GM18502 (cell line): ENCODE results near the gene DNM3.

Experiments used
- ATAC-seq: cut with Tn5 transposase; IDR thresholded peaks from one replicate; pipeline ENCODE4 v1.9.1; 2021; ENCODE audit warnings: mild to moderate bottlenecking; ENCODE audit not compliant: unreplicated experiment, poor library complexity

Gene DNM3

GRCh38 chr1:171912509-171913175 lies 71.3 kb downstream of the DNM3 start:
- no peak for ATAC-seq

- no peak for ATAC-seq
These were observed 72.1 kb downstream of the DNM3 start for GRCh38 chr1:171913385-171913784.

DNA sequence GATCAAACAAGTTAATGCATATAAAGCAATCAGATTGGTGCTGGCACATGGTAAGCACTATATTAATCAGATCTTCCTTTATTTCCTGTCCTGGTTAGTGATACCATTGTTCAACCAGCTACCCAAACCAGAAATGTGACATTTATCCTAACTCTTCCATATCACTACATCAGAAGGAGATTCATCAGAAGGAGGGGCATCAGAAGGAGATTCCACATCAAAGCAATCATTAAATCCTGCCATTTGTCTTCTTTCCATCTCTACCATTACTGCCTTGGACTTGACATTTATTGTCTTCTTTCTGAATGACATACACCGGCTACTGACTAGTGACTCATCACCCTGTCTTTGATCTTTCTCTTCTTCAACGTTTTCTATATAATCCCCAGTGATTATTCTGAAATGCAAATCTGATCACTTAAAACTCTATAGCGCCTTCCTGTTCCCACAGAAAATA lies 75.0 kb downstream of the DNM3 start:
- ATAC-seq: no peak

DNA sequence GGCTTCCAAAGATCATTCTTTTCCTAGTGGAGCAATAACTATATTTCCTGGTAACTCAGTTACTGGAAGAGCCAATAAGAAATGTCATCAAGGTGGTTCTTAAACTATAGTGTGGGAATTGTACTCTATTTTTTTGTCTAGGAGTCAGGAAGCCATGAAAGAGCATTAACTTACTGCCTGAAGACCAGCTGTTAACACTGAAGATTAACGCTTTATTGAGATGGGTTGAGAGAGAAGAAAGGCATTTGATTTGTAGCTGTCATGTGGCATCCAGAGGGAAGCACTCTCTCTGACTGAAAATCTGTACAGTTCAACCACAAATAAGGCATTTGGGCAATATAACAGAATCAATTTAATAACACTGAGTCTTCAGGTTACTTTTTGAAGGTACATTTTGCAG lies 76.0 kb downstream of the DNM3 start:
- no peak for ATAC-seq

DNA sequence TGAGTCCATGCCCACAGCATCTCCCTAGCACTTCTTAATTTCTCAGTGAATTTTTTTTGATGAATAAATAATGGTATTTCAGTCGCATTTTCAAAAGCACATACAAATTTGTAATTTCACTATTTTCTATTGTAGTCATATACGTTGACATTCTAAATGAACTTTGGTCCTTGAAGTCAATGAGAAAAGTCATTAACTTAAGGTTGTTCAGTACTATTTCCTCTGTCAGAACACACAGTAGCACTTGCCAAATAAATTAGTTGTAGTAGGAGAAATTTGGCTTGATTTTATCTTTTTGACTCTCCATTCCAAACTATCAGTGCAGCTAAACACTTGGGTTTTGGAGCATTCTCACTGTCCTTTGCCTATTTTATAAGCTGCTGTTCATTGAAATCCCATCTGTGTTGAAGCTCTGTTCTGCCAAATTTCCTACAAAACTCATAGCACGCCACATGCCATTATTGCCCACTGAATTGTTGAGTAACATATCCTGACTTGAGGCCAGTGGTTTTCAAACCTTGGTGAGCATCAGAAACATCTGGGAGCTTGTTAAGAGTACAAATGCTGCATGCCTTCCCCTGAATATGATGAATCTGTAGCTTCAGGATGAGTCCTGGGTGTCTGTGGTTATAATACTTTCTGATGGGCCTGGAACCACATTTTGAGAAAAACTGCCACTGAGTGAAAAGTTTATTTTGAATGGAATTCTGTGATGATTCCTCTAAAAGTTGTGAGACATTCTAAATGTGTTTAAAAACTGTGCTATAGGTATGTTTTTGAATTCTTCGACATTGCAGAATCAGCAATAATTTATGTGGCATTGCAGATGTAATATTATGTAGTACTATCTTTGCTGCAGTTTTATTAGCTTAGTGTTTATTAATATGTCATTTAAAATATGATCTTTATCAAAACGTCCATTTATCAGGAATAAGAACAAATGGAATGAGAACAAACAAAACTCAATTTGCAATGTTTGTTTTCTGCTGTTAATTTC lies 78.9 kb downstream of the DNM3 start:
- no peak for ATAC-seq

- ATAC-seq: no peak
These were observed 81.7 kb downstream of the DNM3 start for GRCh38 chr1:171922999-171923398.

GRCh38 chr1:171929121-171929520 lies 87.8 kb downstream of the DNM3 start:
- ATAC-seq: no peak

- ATAC-seq: no peak
These were observed 90.5 kb downstream of the DNM3 start for GRCh38 chr1:171931752-171932151.

DNA sequence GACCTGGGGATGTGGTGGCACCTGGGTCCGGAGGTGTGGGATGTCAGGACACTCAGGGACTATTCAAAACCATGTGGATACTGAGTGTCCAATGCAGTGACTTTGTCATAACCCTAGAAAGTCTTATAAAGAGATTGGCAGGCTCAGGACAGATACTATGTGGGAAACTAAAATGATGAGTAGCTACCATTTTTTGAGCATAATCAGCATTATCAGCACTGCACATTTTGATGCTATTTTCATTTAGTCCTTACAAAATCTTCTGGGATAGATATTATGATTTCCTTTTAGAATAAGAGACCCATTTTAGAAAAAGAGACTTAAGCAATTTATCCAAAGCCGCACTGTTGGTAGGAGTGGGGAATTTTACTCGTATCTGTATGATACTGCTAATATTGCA lies 93.4 kb downstream of the DNM3 start:
- ATAC-seq: no peak

GRCh38 chr1:171935086-171935485 lies 93.8 kb downstream of the DNM3 start:
- ATAC-seq: no peak

- no peak for ATAC-seq
These were observed 94.4 kb downstream of the DNM3 start for GRCh38 chr1:171935664-171936063.

DNA sequence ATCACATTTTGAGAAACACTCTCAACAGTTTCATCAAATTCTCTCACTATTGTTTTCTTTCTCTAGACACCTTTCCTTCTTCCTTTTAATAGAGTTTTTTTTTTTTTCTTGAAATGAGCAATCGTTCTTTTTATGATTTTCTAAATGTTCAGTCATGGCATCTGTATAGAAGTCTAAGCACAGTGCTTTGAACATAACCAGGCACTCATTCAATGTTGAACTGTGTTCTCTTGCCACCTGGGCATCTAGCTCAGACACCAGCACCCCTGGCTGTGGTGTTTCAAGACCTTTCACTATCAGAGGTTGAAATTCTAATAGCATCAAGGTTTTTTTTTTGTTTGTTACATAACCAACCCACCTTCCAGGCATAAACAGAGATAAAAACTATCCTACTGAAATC lies 96.6 kb downstream of the DNM3 start:
- ATAC-seq: no peak

GRCh38 chr1:171939740-171940139 lies 98.4 kb downstream of the DNM3 start:
- ATAC-seq: no peak

DNA sequence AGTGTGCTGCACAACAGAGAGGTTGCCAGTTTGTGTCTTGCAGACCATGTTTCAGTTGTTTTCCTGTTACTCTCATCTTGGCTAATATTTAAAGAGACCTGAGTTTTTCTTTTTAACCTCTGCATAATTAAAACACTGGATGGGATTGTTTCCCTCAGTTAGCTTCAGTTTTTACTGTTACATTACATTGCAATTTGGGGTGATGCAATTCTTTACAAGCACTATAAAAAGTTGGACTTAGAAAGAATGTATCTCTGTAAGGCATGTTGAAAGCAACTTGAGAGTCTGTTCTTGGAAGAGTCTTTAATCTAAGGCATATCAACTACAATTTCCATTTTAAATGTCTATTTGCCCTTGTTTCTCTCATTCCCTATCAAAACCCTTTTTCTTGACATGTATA lies 99.1 kb downstream of the DNM3 start:
- no peak for ATAC-seq

GRCh38 chr1:171941920-171942319 lies 100.6 kb downstream of the DNM3 start:
- ATAC-seq: no peak

DNA sequence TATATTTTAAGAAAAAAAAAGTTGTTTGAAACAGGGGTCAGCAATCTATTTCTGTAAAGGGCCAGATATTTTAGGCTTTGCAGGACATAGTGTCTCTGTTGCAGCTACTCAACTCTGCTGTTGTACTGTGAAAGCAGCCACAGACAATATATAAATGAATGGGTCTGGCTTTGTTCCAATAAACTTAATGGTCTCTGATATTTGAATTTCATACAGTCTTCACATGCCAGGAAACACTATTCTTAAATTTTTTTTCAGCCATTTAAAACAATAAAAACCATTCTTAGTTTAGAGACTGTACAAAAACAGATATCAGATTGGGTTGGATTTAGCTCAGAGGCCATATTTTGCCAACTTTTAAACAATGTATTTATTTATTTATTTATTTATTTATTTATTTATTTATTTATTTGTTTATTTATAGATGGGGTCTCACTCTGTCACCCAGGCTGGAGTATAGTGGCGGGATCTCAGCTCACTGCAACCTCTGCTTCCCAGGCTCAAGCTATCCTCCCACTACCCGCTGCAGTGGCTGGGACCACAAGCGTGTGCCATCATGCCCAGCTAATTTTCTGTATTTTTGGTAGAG lies 102.8 kb downstream of the DNM3 start:
- ATAC-seq: no peak

GRCh38 chr1:171948511-171948910 lies 107.2 kb downstream of the DNM3 start:
- ATAC-seq: no peak

GRCh38 chr1:171949316-171949715 lies 108.0 kb downstream of the DNM3 start:
- ATAC-seq: no peak

GRCh38 chr1:171953835-171954234 lies 112.5 kb downstream of the DNM3 start:
- no peak for ATAC-seq

GRCh38 chr1:171954361-171954760 lies 113.1 kb downstream of the DNM3 start:
- no peak for ATAC-seq

DNA sequence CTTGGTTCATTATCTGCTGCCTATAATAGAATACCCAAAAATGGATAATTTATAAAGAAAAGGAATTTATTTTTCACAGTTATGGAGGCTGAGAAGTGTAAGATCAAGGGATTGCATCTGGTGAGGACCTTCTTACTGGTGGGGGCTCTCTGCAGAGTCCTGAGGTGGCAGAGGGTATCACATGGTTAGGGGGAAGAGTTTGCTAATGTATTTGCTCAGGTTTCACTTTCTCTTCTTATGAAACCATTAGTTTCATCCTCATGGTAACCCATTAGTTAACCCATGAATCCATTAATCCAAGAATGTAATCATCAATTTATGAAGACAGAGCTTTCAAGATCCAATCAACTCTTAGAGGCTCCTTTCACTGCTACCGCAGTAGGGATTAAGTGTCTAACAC lies 120.6 kb downstream of the DNM3 start:
- peak; percentile 57 for ATAC-seq
